WTC11 (cell line): ENCODE data around the gene CFHR1. TPM values are rescaled to one million over a fixed set of nuclear protein-coding genes. Genes with fewer than 3 reads are reported as not detected.
"Not testable (repeated sequence)": the region's sequence is repeated elsewhere in the genome, so short reads cannot be mapped to it uniquely, and the experiment has no call there.

Experiments
- ATAC-seq: fragments of 200-7000 bp; cut with Tn5 transposase; 2 replicates; pipeline ENCODE4 v1.10.0; 2021; ENCODE audit warnings: mild to moderate bottlenecking, moderate library complexity
- CTCF ChIA-PET: fragments of 300-600 bp; sonication (Branson Sonifier 250); formaldehyde crosslinking; loops from one replicate; lab custom pipeline; 2021; ENCODE audit warnings: antibody characterized with exemption; lab: Charles Lee
- POLR2A ChIA-PET: fragments of 350-600 bp; sonication (Branson Sonifier 250); formaldehyde crosslinking; loops from one replicate; lab custom pipeline; 2021; ENCODE audit warnings: antibody characterized with exemption; lab: Charles Lee
- DNase-seq: peaks from one replicate; pipeline ENCODE4 v3.0.0; 2021; ENCODE audit warnings: low spot score
- H3K27ac Mint-ChIP-seq: 2 replicates; pipeline ENCODE4 v1.8.0; 2021; ENCODE audit warnings: mixed read lengths
- H3K27me3 Mint-ChIP-seq: 2 replicates; pipeline ENCODE4 v1.8.0; 2021; ENCODE audit warnings: low read depth, mild to moderate bottlenecking, moderate library complexity, mixed read lengths
- H3K36me3 Mint-ChIP-seq: 2 replicates; pipeline ENCODE4 v1.8.0; 2021; ENCODE audit warnings: mixed read lengths
- H3K4me1 Mint-ChIP-seq: 2 replicates; pipeline ENCODE4 v1.8.0; 2022; ENCODE audit warnings: mixed read lengths
- H3K4me3 Mint-ChIP-seq: 2 replicates; pipeline ENCODE4 v1.8.0; 2021; ENCODE audit warnings: mild to moderate bottlenecking, moderate library complexity, mixed read lengths
- H3K9me3 Mint-ChIP-seq: 2 replicates; pipeline ENCODE4 v1.8.0; 2021; ENCODE audit warnings: mixed read lengths
- CDX4 ChIP-seq: fragments of 250-450 bp; sonication (Bioruptor Pico); IDR thresholded peaks from 2 replicates; pipeline ENCODE4 v1.9.0; 2021; ENCODE audit warnings: moderate library complexity, mild to moderate bottlenecking, inconsistent platforms, borderline replicate concordance
- E2F1 ChIP-seq: sonication (generic); formaldehyde crosslinking; IDR thresholded peaks from 2 replicates; pipeline ENCODE4 v1.8.0; 2022; ENCODE audit warnings: mild to moderate bottlenecking, missing genetic modification reagents
- GABPB1 ChIP-seq: sonication (generic); formaldehyde crosslinking; IDR thresholded peaks from 2 replicates; pipeline ENCODE4 v1.8.1; 2023; ENCODE audit warnings: mild to moderate bottlenecking, missing genetic modification reagents
- HMGA2 ChIP-seq: fragments of 250-450 bp; sonication (Bioruptor Pico); IDR thresholded peaks from 2 replicates; pipeline ENCODE4 v1.4.0; 2021; ENCODE audit warnings: mild to moderate bottlenecking, moderate library complexity
- MXD4 ChIP-seq: fragments of 250-450 bp; sonication (Bioruptor Pico); IDR thresholded peaks from 2 replicates; pipeline ENCODE4 v1.8.0; 2021; ENCODE audit warnings: mild to moderate bottlenecking, moderate library complexity, borderline replicate concordance
- NFYB ChIP-seq: sonication (generic); formaldehyde crosslinking; conservative IDR thresholded peaks from 2 replicates; pipeline ENCODE4 v1.8.0; 2022; ENCODE audit warnings: low read depth, missing genetic modification reagents
- SMAD4 ChIP-seq: sonication (generic); formaldehyde crosslinking; IDR thresholded peaks from 2 replicates; pipeline ENCODE4 v1.8.0; 2022; ENCODE audit warnings: mild to moderate bottlenecking, missing genetic modification reagents
- TEAD4 ChIP-seq: sonication (generic); formaldehyde crosslinking; IDR thresholded peaks from 2 replicates; pipeline ENCODE4 v1.8.0; 2022; ENCODE audit warnings: mild to moderate bottlenecking, missing genetic modification reagents
- TP53 ChIP-seq: sonication (generic); formaldehyde crosslinking; IDR thresholded peaks from 2 replicates; pipeline ENCODE4 v1.8.1; 2023; ENCODE audit warnings: mild to moderate bottlenecking, missing genetic modification reagents
- ZBTB21 ChIP-seq: sonication (generic); formaldehyde crosslinking; IDR thresholded peaks from 2 replicates; pipeline ENCODE4 v1.8.1; 2023; ENCODE audit warnings: mild to moderate bottlenecking, missing genetic modification reagents, borderline replicate concordance
- ZSCAN18 ChIP-seq: fragments of 250-450 bp; sonication (Bioruptor Pico); IDR thresholded peaks from 2 replicates; pipeline ENCODE4 v2.1.2; 2022; ENCODE audit warnings: mild to moderate bottlenecking, moderate library complexity
- total RNA-seq: library from RNA; stranded (reverse); gene quantifications from 3 replicates; pipeline ENCODE4 v1.2.3, GENCODE V29; 2021
- TF ChIP-seq, protein P1 (sequence below): sonication (generic); formaldehyde crosslinking; IDR thresholded peaks from 2 replicates; pipeline ENCODE4 v1.8.0; 2022; ENCODE audit warnings: missing genetic modification reagents
- TF ChIP-seq, protein P2 (sequence below): fragments of 250-450 bp; sonication (Bioruptor Pico); IDR thresholded peaks from 2 replicates; pipeline ENCODE4 v1.9.0; 2021; ENCODE audit warnings: mild to moderate bottlenecking
- TF ChIP-seq, protein P3 (sequence below): sonication (generic); formaldehyde crosslinking; IDR thresholded peaks from 2 replicates; pipeline ENCODE4 v1.8.1; 2022; ENCODE audit warnings: missing genetic modification reagents, borderline replicate concordance
- TF ChIP-seq, protein P4 (sequence below): sonication (generic); formaldehyde crosslinking; IDR thresholded peaks from 2 replicates; pipeline ENCODE4 v1.8.1; 2023; ENCODE audit warnings: mild to moderate bottlenecking, moderate library complexity, missing genetic modification reagents

The CFHR1 gene
- total RNA-seq, 1 experiment from 2014 or later, result 0.20 TPM

GRCh38 chr1:196777603-196778002 is 41.9 kb upstream of the CFHR1 start:
- ChIA-PET POLR2A (no interaction called here), CTCF (no interaction called here)
- TF ChIP-seq, protein P1, sequence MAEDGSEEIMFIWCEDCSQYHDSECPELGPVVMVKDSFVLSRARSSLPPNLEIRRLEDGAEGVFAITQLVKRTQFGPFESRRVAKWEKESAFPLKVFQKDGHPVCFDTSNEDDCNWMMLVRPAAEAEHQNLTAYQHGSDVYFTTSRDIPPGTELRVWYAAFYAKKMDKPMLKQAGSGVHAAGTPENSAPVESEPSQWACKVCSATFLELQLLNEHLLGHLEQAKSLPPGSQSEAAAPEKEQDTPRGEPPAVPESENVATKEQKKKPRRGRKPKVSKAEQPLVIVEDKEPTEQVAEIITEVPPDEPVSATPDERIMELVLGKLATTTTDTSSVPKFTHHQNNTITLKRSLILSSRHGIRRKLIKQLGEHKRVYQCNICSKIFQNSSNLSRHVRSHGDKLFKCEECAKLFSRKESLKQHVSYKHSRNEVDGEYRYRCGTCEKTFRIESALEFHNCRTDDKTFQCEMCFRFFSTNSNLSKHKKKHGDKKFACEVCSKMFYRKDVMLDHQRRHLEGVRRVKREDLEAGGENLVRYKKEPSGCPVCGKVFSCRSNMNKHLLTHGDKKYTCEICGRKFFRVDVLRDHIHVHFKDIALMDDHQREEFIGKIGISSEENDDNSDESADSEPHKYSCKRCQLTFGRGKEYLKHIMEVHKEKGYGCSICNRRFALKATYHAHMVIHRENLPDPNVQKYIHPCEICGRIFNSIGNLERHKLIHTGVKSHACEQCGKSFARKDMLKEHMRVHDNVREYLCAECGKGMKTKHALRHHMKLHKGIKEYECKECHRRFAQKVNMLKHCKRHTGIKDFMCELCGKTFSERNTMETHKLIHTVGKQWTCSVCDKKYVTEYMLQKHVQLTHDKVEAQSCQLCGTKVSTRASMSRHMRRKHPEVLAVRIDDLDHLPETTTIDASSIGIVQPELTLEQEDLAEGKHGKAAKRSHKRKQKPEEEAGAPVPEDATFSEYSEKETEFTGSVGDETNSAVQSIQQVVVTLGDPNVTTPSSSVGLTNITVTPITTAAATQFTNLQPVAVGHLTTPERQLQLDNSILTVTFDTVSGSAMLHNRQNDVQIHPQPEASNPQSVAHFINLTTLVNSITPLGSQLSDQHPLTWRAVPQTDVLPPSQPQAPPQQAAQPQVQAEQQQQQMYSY (CRISPR knock-in tag), result no peak
- TF ChIP-seq TEAD4, result no peak
- Mint-ChIP-seq H3K36me3 (no peaks in the 10 kb centered on the region), H3K9me3 (no peaks in the 10 kb centered on the region), H3K27me3 (no peaks in the 10 kb centered on the region), H3K4me3 (no peak overlapping the region), H3K4me1 (no peaks in the 10 kb centered on the region), H3K27ac (no peak overlapping the region)
- DNase-seq, result no peak
- no peak for ATAC-seq

- ChIA-PET CTCF (no interaction called here), POLR2A (no interaction called here)
- no peak overlapping the region for H3K27ac Mint-ChIP-seq
- H3K4me3 Mint-ChIP-seq, result no peak overlapping the region
- no peak for ATAC-seq
- no peaks in the 10 kb centered on the region for H3K9me3 Mint-ChIP-seq
- H3K4me1 Mint-ChIP-seq, result no peaks in the 10 kb centered on the region
- no peaks in the 10 kb centered on the region for H3K36me3 Mint-ChIP-seq
- no peak for DNase-seq
- H3K27me3 Mint-ChIP-seq, result no peaks in the 10 kb centered on the region
- TF ChIP-seq ZSCAN18 (CRISPR knock-in tag) (no peak), MXD4 (CRISPR knock-in tag) (no peak), HMGA2 (CRISPR knock-in tag) (no peak), SMAD4 (CRISPR knock-in tag) (no peak), ZBTB21 (CRISPR knock-in tag) (no peak), NFYB (CRISPR knock-in tag) (no peak), E2F1 (no peak), TP53 (CRISPR knock-in tag) (no peak), GABPB1 (CRISPR knock-in tag) (no peak), CDX4 (no peak), TEAD4 (no peak)
- TF ChIP-seq, protein P2, sequence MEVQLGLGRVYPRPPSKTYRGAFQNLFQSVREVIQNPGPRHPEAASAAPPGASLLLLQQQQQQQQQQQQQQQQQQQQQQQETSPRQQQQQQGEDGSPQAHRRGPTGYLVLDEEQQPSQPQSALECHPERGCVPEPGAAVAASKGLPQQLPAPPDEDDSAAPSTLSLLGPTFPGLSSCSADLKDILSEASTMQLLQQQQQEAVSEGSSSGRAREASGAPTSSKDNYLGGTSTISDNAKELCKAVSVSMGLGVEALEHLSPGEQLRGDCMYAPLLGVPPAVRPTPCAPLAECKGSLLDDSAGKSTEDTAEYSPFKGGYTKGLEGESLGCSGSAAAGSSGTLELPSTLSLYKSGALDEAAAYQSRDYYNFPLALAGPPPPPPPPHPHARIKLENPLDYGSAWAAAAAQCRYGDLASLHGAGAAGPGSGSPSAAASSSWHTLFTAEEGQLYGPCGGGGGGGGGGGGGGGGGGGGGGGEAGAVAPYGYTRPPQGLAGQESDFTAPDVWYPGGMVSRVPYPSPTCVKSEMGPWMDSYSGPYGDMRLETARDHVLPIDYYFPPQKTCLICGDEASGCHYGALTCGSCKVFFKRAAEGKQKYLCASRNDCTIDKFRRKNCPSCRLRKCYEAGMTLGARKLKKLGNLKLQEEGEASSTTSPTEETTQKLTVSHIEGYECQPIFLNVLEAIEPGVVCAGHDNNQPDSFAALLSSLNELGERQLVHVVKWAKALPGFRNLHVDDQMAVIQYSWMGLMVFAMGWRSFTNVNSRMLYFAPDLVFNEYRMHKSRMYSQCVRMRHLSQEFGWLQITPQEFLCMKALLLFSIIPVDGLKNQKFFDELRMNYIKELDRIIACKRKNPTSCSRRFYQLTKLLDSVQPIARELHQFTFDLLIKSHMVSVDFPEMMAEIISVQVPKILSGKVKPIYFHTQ (CRISPR knock-in tag), result no peak
- TF ChIP-seq, protein P3, sequence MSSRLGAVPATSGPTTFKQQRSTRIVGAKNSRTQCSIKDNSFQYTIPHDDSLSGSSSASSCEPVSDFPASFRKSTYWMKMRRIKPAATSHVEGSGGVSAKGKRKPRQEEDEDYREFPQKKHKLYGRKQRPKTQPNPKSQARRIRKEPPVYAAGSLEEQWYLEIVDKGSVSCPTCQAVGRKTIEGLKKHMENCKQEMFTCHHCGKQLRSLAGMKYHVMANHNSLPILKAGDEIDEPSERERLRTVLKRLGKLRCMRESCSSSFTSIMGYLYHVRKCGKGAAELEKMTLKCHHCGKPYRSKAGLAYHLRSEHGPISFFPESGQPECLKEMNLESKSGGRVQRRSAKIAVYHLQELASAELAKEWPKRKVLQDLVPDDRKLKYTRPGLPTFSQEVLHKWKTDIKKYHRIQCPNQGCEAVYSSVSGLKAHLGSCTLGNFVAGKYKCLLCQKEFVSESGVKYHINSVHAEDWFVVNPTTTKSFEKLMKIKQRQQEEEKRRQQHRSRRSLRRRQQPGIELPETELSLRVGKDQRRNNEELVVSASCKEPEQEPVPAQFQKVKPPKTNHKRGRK, result no peak
- TF ChIP-seq, protein P4, sequence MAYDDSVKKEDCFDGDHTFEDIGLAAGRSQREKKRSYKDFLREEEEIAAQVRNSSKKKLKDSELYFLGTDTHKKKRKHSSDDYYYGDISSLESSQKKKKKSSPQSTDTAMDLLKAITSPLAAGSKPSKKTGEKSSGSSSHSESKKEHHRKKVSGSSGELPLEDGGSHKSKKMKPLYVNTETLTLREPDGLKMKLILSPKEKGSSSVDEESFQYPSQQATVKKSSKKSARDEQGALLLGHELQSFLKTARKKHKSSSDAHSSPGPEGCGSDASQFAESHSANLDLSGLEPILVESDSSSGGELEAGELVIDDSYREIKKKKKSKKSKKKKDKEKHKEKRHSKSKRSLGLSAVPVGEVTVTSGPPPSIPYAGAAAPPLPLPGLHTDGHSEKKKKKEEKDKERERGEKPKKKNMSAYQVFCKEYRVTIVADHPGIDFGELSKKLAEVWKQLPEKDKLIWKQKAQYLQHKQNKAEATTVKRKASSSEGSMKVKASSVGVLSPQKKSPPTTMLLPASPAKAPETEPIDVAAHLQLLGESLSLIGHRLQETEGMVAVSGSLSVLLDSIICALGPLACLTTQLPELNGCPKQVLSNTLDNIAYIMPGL, result no peak
Measured at GRCh38 chr1:196779093-196779492, 40.4 kb upstream of the CFHR1 start.

GRCh38 chr1:196791252-196791651 is 28.3 kb upstream of the CFHR1 start:
- H3K4me3 Mint-ChIP-seq, DNase-seq, CTCF ChIA-PET, H3K27ac Mint-ChIP-seq, POLR2A ChIA-PET, H3K36me3 Mint-ChIP-seq, H3K9me3 Mint-ChIP-seq, ATAC-seq, H3K27me3 Mint-ChIP-seq: not testable (repeated sequence)
- H3K4me1 Mint-ChIP-seq, result peaks cover 18% of the 10 kb centered on the region

DNA sequence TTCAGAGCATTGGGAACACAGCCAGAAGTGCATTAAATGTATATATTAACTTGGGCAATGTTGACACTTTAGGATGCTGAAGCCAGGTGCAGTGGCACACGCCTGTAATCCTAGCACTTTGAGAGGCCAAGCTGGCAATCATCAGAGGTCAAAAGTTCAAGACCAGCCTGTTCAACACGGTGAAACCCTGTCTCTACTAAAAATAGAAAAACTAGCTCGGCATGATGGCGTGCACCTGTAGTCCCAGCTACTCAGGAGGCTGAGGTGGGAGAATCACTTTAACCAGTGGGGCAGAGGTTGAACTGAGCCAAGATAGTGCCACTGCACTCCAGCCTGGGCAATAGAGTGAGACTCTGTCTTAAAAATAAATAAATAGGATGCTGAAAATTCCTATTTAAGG is 25.4 kb upstream of the CFHR1 start:
- H3K36me3 Mint-ChIP-seq, CTCF ChIA-PET, H3K27ac Mint-ChIP-seq, DNase-seq, ATAC-seq, H3K4me1 Mint-ChIP-seq, H3K4me3 Mint-ChIP-seq, POLR2A ChIA-PET, H3K27me3 Mint-ChIP-seq: not testable (repeated sequence)
- peaks cover 12% of the 10 kb centered on the region for H3K9me3 Mint-ChIP-seq
